Measurements from ENCODE around the gene TSPEAR. TPM values are rescaled to one million over a fixed set of nuclear protein-coding genes. Genes with fewer than 3 reads are reported as not detected.

The TSPEAR gene
- total RNA-seq, 2 experiments from 2014 or later: not detected

GRCh38 chr21:44471341-44471740, 240.0 kb downstream of the TSPEAR start:
- Mint-ChIP-seq H3K36me3 (ENCODE audit: low read depth) (no peaks in the 10 kb centered on the region), H3K27me3 (no peaks in the 10 kb centered on the region)
- POLR2A ChIA-PET: no interaction called here

DNA sequence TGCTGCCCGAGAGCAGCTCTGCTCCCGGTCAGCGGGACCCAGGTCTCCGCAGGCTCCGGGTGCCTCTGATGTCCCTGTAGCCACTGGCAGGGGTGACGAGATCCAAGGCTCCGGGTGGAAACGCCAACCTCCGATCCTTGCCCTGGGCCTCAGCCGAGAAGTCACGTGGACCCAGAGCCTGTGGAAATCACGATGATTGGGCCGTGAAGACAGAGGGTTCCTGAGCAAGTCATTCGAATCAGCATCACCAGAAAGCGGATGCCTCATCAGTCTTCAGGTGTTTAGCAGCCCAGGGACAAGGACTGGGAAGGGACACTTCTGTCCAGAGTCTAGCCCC, 243.5 kb downstream of the TSPEAR start:
- H3K27me3 Mint-ChIP-seq: no peaks in the 10 kb centered on the region
- no peaks in the 10 kb centered on the region for H3K36me3 ChIP-seq (ENCODE audit: insufficient read depth, low read length)
- intact Hi-C loops (cut with DNase I, micrococcal nuclease): no loop called here

More at GRCh38 chr21:44471341-44471740, 240.0 kb downstream of the TSPEAR start:
- ATAC-seq (ENCODE audit: poor library complexity): no peak
- no peak for TF ChIP-seq CTCF (IDR thresholded peaks at IDR 0.05)
- Mint-ChIP-seq H3K4me1 (ENCODE audit: low read depth) (no peaks in the 10 kb centered on the region), H3K9me3 (no peaks in the 10 kb centered on the region), H3K27ac (no peak overlapping the region), H3K4me3 (no peak overlapping the region)
- CTCF ChIA-PET: no interaction called here
- DNase-seq: no peak
- Histone ChIP-seq H3K4me3 (ENCODE audit: low read length) (no peak overlapping the region), H3K27ac (ENCODE audit: low read depth in 1 of 2, low read length in 2 of 2) (no peak overlapping the region), H3K36me3 (ENCODE audit: insufficient read depth, low read length) (no peaks in the 10 kb centered on the region), H3K27me3 (ENCODE audit: control insufficient read depth in 1 of 2, insufficient read depth in 2 of 2, low read length in 2 of 2) (no peaks in the 10 kb centered on the region), H3K9me3 (ENCODE audit: control insufficient read depth in 1 of 2, insufficient read depth in 1 of 2, low read length in 2 of 2) (no peaks in the 10 kb centered on the region), H3K4me1 (ENCODE audit: insufficient read depth, low read length) (no peaks in the 10 kb centered on the region)
- intact Hi-C loops (cut with DNase I, micrococcal nuclease): no loop called here

DNA sequence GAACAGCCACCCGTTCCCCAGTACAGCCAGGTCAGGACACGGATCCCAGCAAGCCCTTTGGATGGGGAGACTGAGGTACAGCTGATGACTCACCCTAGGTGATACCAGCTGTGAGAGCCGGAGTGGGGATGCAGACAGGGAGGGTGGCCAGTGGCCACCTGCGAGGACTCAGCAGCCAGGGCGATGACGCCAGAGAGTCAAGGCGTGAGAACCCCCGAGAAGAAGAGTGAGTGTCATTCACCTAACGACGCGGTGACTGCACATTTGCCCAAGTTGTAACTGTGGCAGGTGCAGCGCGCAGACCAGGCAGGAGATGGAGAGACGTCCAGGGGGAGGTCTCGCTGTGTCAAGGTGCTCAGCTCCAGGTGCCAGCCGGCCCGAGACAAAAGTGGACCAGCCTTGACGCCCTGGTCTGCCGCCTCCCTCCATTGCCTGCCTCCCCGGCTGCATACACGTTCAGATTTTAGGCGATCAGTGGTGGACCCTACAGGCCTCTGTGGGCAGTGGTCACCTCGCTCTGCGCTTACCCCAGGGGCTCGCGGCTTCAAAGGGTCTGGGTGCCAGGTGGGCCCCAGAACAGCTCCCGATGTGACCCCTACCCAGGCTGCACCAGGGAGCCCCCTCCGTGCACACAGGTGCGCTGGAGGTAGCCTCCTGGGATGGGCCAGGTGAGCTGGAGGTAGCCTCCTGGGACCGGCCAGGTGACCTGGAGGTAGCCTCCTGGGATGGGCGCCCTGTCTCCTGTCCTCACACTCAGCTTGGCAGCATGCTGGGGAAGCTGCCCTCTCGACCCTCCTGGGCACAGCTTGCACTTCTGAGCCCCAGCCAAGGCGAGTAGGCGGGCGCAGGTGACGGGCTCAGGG, 244.1 kb downstream of the TSPEAR start:
- ATAC-seq (ENCODE audit: poor library complexity): no peak
- Histone ChIP-seq H3K27ac (ENCODE audit: low read depth in 1 of 2, low read length in 2 of 2) (no peak overlapping the region), H3K9me3 (ENCODE audit: control insufficient read depth in 1 of 2, insufficient read depth in 1 of 2, low read length in 2 of 2) (no peaks in the 10 kb centered on the region), H3K4me1 (ENCODE audit: insufficient read depth, low read length) (no peaks in the 10 kb centered on the region), H3K36me3 (ENCODE audit: insufficient read depth, low read length) (no peaks in the 10 kb centered on the region), H3K4me3 (ENCODE audit: low read length) (no peak overlapping the region), H3K27me3 (ENCODE audit: control insufficient read depth in 1 of 2, insufficient read depth in 2 of 2, low read length in 2 of 2) (no peaks in the 10 kb centered on the region)
- TF ChIP-seq CTCF (IDR thresholded peaks at IDR 0.05): no peak
- ChIA-PET CTCF (no interaction called here), POLR2A (interaction anchor here (0.6 kb wide), 1 partner anchor 205 kb away, joined by 3 read pairs; no protein-coding TSS in a partner anchor)
- intact Hi-C loops (cut with DNase I, micrococcal nuclease): no loop called here
- no peak for DNase-seq
- Mint-ChIP-seq H3K27me3 (no peaks in the 10 kb centered on the region), H3K27ac (no peak overlapping the region), H3K4me1 (ENCODE audit: low read depth) (no peaks in the 10 kb centered on the region), H3K9me3 (no peaks in the 10 kb centered on the region), H3K36me3 (ENCODE audit: low read depth) (no peaks in the 10 kb centered on the region), H3K4me3 (no peak overlapping the region)

More for the DNA sequence above, 243.5 kb downstream of the TSPEAR start:
- no peaks in the 10 kb centered on the region for H3K27me3 ChIP-seq (ENCODE audit: control insufficient read depth in 1 of 2, insufficient read depth in 2 of 2, low read length in 2 of 2)
- Mint-ChIP-seq H3K4me1 (ENCODE audit: low read depth) (no peaks in the 10 kb centered on the region), H3K4me3 (no peak overlapping the region), H3K36me3 (ENCODE audit: low read depth) (no peaks in the 10 kb centered on the region), H3K9me3 (no peaks in the 10 kb centered on the region), H3K27ac (no peak overlapping the region)
- H3K9me3 ChIP-seq (ENCODE audit: control insufficient read depth in 1 of 2, insufficient read depth in 1 of 2, low read length in 2 of 2): no peaks in the 10 kb centered on the region
- DNase-seq: no peak
- POLR2A ChIA-PET: no interaction called here
- H3K4me3 ChIP-seq (ENCODE audit: low read length): no peak overlapping the region
- no peaks in the 10 kb centered on the region for H3K4me1 ChIP-seq (ENCODE audit: insufficient read depth, low read length)
- H3K27ac ChIP-seq (ENCODE audit: low read depth in 1 of 2, low read length in 2 of 2): no peak overlapping the region
- CTCF ChIA-PET: no interaction called here
- no peak for ATAC-seq (ENCODE audit: poor library complexity)
- no peak for TF ChIP-seq CTCF (IDR thresholded peaks at IDR 0.05)
